Gastroesophageal sphincter (tissue), 4 donors: ENCODE results near the gene FAM237B. TPM values are rescaled to one million over a fixed set of nuclear protein-coding genes. Genes with fewer than 3 reads are reported as not detected.

Experiments
- ATAC-seq: fragments of 150-250 bp; one replicate; pipeline ENCODE4 v1.9.1; 2016; ENCODE audit warnings: mild to moderate bottlenecking, moderate library complexity
- H3K27ac ChIP-seq, 4 donors: fragments of 200-600 bp; sonication (generic) in 3 of 4; 1 replicate in 3 of 4; 2 replicates in 1 of 4; pipeline ENCODE4 v1.5.1; 2016 to 2019
- H3K27me3 ChIP-seq: fragments of 200-600 bp; sonication (generic); one replicate; pipeline ENCODE4 v1.5.1; 2019
- H3K36me3 ChIP-seq, 2 donors: fragments of 200-600 bp; sonication (generic); one replicate each; pipeline ENCODE4 v1.5.1; 2019; ENCODE audit warnings: control low read depth in 1 of 2
- H3K4me1 ChIP-seq, 3 donors: fragments of 200-600 bp; sonication (generic); 1 replicate in 2 of 3; 2 replicates in 1 of 3; pipeline ENCODE4 v1.5.1; 2016 to 2019; ENCODE audit warnings: control low read depth in 2 of 3
- H3K4me3 ChIP-seq, 2 donors: fragments of 200-600 bp; sonication (generic); one replicate each; pipeline ENCODE4 v1.5.1; 2019; ENCODE audit warnings: mild to moderate bottlenecking in 1 of 2, moderate library complexity in 1 of 2
- H3K9me3 ChIP-seq, 3 donors: fragments of 200-600 bp; sonication (generic); one replicate each; pipeline ENCODE4 v1.5.1; 2017 to 2019; ENCODE audit warnings: control low read depth in 2 of 3
- CTCF ChIP-seq, 4 experiments: fragments of 200-600 bp in 2 of 4; fragments of 450-650 bp in 2 of 4; sonication (generic) in 1 of 4; IDR thresholded peaks; one replicate each; pipeline ENCODE4 v1.5.1; 2017 to 2019; ENCODE audit warnings: antibody characterized with exemption in 4 of 4, mild to moderate bottlenecking in 2 of 4, moderate library complexity in 2 of 4
- EP300 ChIP-seq: sonication (generic); formaldehyde crosslinking; IDR thresholded peaks from one replicate; pipeline ENCODE4 v1.6.1; 2017; ENCODE audit warnings: antibody characterized with exemption, mild to moderate bottlenecking
- POLR2A ChIP-seq, 2 donors: fragments of 450-650 bp; IDR thresholded peaks; one replicate each; pipeline ENCODE4 v1.6.1; 2017; ENCODE audit warnings: antibody characterized with exemption in 2 of 2, mild to moderate bottlenecking in 2 of 2, moderate library complexity in 1 of 2
- POLR2AphosphoS5 ChIP-seq: sonication (generic); formaldehyde crosslinking; IDR thresholded peaks from one replicate; pipeline ENCODE4 v1.6.1; 2017; ENCODE audit warnings: antibody characterized with exemption
- WGBS, 2 donors: methylation state at CpG; one replicate each; pipeline ENCODE4 v1.1.5; 2018; ENCODE audit warnings: low coverage in 1 of 2; 5-methylcytosine and 5-hydroxymethylcytosine counted together
- total RNA-seq, 4 donors: library from RNA; depleted of rRNA; stranded (reverse); fragments of >200 nt; gene quantifications; one replicate each; pipeline ENCODE4 v1.1.0, GENCODE V29; 2016

The FAM237B gene
- total RNA-seq, 4 donors from 2014 or later = not detected

GRCh38 chr7:90334193-90334843, 13.2 kb upstream of the FAM237B start:
- H3K36me3 ChIP-seq = no peaks in the 10 kb centered on the region
- no peak overlapping the region for H3K4me3 ChIP-seq
- no peaks in the 10 kb centered on the region for H3K4me1 ChIP-seq
- H3K9me3 ChIP-seq = no peaks in the 10 kb centered on the region
- H3K27ac ChIP-seq = no peak overlapping the region
- no peak for ATAC-seq
- TF ChIP-seq POLR2AphosphoS5 = no peak
- no peak for TF ChIP-seq POLR2A (IDR thresholded peaks at IDR 0.05)
- TF ChIP-seq EP300 = no peak
- no peak for TF ChIP-seq CTCF (IDR thresholded peaks at IDR 0.05)
- H3K27me3 ChIP-seq = peaks cover 32% of the 10 kb centered on the region
- WGBS, 2 donors = 52 to 92% methylated on average over 3 to 6 of the region's 48 CpGs

- no peak for ATAC-seq
- H3K27ac ChIP-seq = no peak overlapping the region
- WGBS, 2 donors = 0 to 10% methylated on average over 1 of the region's 1 CpG
- no peaks in the 10 kb centered on the region for H3K36me3 ChIP-seq
- H3K27me3 ChIP-seq = peaks cover 30% of the 10 kb centered on the region
- TF ChIP-seq POLR2AphosphoS5 (no peak), CTCF (IDR thresholded peaks at IDR 0.05) (no peak), EP300 (no peak)
- H3K4me1 ChIP-seq = peaks cover 0 to under 1% (median 0%) of the 10 kb centered on the region in 3 donors
- H3K4me3 ChIP-seq = no peak overlapping the region
- H3K9me3 ChIP-seq = no peaks in the 10 kb centered on the region
These were observed 5.4 kb upstream of the FAM237B start for GRCh38 chr7:90326500-90326899.

GRCh38 chr7:90322837-90323236, 1.7 kb upstream of the FAM237B start:
- H3K9me3 ChIP-seq = no peaks in the 10 kb centered on the region
- H3K36me3 ChIP-seq = no peaks in the 10 kb centered on the region
- ATAC-seq = no peak
- H3K4me3 ChIP-seq = no peak overlapping the region
- H3K27ac ChIP-seq = no peak overlapping the region
- peaks cover 50% of the 10 kb centered on the region for H3K27me3 ChIP-seq
- H3K4me1 ChIP-seq = peaks cover 0 to 10% (median 5%) of the 10 kb centered on the region in 3 donors
- TF ChIP-seq POLR2AphosphoS5 (no peak), POLR2A (IDR thresholded peaks at IDR 0.05) (no peak), EP300 (no peak), CTCF (IDR thresholded peaks at IDR 0.05) (no peak)

GRCh38 chr7:90320418-90320800, 695 bp downstream of the FAM237B start:
- no peak for ATAC-seq
- H3K27ac ChIP-seq = no peak overlapping the region
- TF ChIP-seq EP300 (no peak), CTCF (IDR thresholded peaks at IDR 0.05) (no peak), POLR2A (IDR thresholded peaks at IDR 0.05) (no peak), POLR2AphosphoS5 (no peak)
- H3K4me3 ChIP-seq = no peak overlapping the region
- H3K27me3 ChIP-seq = peaks cover 46% of the 10 kb centered on the region
- H3K9me3 ChIP-seq = no peaks in the 10 kb centered on the region
- H3K36me3 ChIP-seq = no peaks in the 10 kb centered on the region
- peaks cover 0 to 10% (median 5%) of the 10 kb centered on the region in 3 donors for H3K4me1 ChIP-seq
- 23 to 45% methylated on average over 6 of the region's 7 CpGs for WGBS, 2 donors

GRCh38 chr7:90320014-90320413, 1.1 kb downstream of the FAM237B start:
- Histone ChIP-seq H3K4me1 (peaks cover 0 to 10% (median 5%) of the 10 kb centered on the region in 3 donors), H3K36me3 (no peaks in the 10 kb centered on the region), H3K27ac (no peak overlapping the region), H3K4me3 (no peak overlapping the region), H3K9me3 (no peaks in the 10 kb centered on the region), H3K27me3 (peaks cover 42% of the 10 kb centered on the region)
- TF ChIP-seq CTCF (IDR thresholded peaks at IDR 0.05) = no peak
- no peak for TF ChIP-seq POLR2A (IDR thresholded peaks at IDR 0.05)
- no peak for TF ChIP-seq POLR2AphosphoS5
- TF ChIP-seq EP300 = no peak
- WGBS, 2 donors = 87 to 88% methylated on average over 7 of the region's 7 CpGs
- no peak for ATAC-seq
